Right atrium auricular region (tissue), 2 donors: ENCODE data around the gene WFDC8. TPM values are rescaled to one million over a fixed set of nuclear protein-coding genes. Genes with fewer than 3 reads are reported as not detected.

Experiments used
- DNase-seq: peaks from one replicate; pipeline ENCODE4 v3.0.0-alpha.2; 2019; ENCODE audit warnings: low spot score
- H3K27ac ChIP-seq, 2 donors: fragments of 200-600 bp; sonication (generic); 1 replicate in 1 of 2; 2 replicates in 1 of 2; pipeline ENCODE4 v1.5.1; 2016 to 2019
- H3K27me3 ChIP-seq, 2 donors: fragments of 200-600 bp; sonication (generic); one replicate each; pipeline versions ENCODE4 v1.5.1 to v1.6.0; 2017 to 2019
- H3K36me3 ChIP-seq: fragments of 200-600 bp; sonication (generic); one replicate; pipeline ENCODE4 v1.5.1; 2016
- H3K4me1 ChIP-seq, 2 donors: fragments of 200-600 bp; sonication (generic); one replicate each; pipeline versions ENCODE4 v1.5.1 to v1.6.0; 2017 to 2019
- H3K4me3 ChIP-seq, 2 donors: fragments of 200-600 bp; sonication (generic); 1 replicate in 1 of 2; 2 replicates in 1 of 2; pipeline ENCODE4 v1.5.1; 2017 to 2019; ENCODE audit warnings: mild to moderate bottlenecking in 1 of 2, moderate library complexity in 1 of 2
- H3K9me3 ChIP-seq, 2 donors: fragments of 200-600 bp; sonication (generic); one replicate each; pipeline ENCODE4 v1.5.1; 2019
- total RNA-seq, 2 donors: library from RNA; depleted of rRNA; stranded (reverse); fragments of >200 nt; gene quantifications; one replicate each; pipeline ENCODE4 v1.1.0, GENCODE V29; 2016
- TF ChIP-seq, protein P1 (sequence below), 2 donors: fragments of 200-600 bp; sonication (generic); IDR thresholded peaks; one replicate each; pipeline ENCODE4 v1.5.1; 2019; ENCODE audit warnings: antibody characterized with exemption in 2 of 2

WFDC8 gene
- total RNA-seq: not detected

DNA sequence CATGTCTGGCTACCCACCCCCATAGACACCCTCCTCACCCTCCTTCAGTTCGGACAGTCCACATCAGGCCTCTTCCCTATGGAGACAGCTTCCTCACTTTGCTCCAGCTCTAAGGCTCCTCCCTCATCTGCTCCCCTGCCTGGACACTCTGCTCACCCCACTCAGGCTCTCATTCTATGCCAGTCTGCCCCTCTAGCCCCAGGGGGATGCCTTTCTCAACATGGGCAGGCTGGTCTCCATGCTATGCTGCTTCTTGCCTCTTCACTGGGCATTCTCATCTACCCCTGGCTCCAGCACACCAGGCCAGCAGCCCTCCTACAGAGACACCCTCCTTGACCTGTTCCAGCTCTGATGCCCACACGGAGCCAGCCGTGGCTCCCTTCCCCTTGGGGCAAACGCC, at the start of gene WFDC8:
TSS of gene WFDC8 (minus strand) at position 101 of the 400 bp plus-strand sequence. CDS start at position 64, 37 bp downstream.
- TF ChIP-seq, protein P1, sequence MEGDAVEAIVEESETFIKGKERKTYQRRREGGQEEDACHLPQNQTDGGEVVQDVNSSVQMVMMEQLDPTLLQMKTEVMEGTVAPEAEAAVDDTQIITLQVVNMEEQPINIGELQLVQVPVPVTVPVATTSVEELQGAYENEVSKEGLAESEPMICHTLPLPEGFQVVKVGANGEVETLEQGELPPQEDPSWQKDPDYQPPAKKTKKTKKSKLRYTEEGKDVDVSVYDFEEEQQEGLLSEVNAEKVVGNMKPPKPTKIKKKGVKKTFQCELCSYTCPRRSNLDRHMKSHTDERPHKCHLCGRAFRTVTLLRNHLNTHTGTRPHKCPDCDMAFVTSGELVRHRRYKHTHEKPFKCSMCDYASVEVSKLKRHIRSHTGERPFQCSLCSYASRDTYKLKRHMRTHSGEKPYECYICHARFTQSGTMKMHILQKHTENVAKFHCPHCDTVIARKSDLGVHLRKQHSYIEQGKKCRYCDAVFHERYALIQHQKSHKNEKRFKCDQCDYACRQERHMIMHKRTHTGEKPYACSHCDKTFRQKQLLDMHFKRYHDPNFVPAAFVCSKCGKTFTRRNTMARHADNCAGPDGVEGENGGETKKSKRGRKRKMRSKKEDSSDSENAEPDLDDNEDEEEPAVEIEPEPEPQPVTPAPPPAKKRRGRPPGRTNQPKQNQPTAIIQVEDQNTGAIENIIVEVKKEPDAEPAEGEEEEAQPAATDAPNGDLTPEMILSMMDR (IDR thresholded peaks at IDR 0.05): no peak
- H3K27ac ChIP-seq: no peak within 1 kb of the TSS
- no peaks in the 10 kb centered on the region for H3K9me3 ChIP-seq
- no peak within 1 kb of the TSS for H3K4me3 ChIP-seq
- H3K36me3 ChIP-seq: no peaks in the 10 kb centered on the region
- DNase-seq: no peak
- no peaks in the 10 kb centered on the region for H3K27me3 ChIP-seq
- H3K4me1 ChIP-seq: no peaks in the 10 kb centered on the region

DNA sequence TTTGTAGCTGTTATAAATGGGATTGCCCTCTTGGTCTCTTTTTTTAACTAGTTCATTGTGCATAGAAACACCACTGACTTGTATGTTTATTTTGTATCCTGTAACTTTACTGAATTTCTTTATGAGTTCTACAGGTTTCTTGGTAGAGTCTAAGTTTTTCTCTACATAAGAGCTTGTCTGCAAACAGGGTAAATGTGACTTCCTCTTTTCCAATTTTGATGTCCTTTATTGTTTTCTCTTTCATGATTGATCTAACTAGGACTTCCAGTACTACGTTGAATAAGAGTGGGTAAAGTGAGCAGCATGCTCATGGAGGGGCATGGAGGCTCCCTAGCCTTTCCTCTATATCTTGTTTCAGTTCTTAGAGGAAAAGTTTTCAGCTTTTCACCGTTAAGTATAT, 47.5 kb upstream of the WFDC8 start:
- Histone ChIP-seq H3K9me3 (no peaks in the 10 kb centered on the region), H3K36me3 (no peaks in the 10 kb centered on the region), H3K4me3 (no peak overlapping the region), H3K27me3 (peaks cover 0 to 3% of the 10 kb centered on the region in 2 donors), H3K4me1 (no peaks in the 10 kb centered on the region), H3K27ac (no peak overlapping the region)
- TF ChIP-seq, protein P1 (IDR thresholded peaks at IDR 0.05): no peak
- no peak for DNase-seq

DNA sequence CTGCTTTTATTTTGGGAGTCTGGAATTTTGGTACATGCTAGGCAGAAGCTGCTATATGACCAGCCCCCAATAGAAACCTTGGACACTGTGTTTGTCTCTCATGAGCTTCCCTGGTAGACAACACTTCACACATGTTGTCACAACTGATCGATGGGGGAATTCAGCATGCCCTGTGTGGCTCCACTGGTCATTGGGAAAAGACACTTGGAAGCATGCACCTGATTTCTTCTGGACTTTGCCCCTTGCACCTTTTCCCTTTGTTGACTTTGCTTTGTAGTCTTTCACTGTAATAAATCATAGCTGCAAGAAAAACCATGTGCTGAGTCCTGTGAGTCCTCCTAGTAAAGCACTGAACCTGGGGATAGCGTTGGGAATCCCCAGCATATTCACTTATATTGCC, 42.5 kb upstream of the WFDC8 start:
- H3K36me3 ChIP-seq: no peaks in the 10 kb centered on the region
- H3K9me3 ChIP-seq: no peaks in the 10 kb centered on the region
- no peaks in the 10 kb centered on the region for H3K27me3 ChIP-seq
- TF ChIP-seq, protein P1 (IDR thresholded peaks at IDR 0.05): no peak
- DNase-seq: no peak
- H3K27ac ChIP-seq: no peak overlapping the region
- no peaks in the 10 kb centered on the region for H3K4me1 ChIP-seq
- H3K4me3 ChIP-seq: no peak overlapping the region

DNA sequence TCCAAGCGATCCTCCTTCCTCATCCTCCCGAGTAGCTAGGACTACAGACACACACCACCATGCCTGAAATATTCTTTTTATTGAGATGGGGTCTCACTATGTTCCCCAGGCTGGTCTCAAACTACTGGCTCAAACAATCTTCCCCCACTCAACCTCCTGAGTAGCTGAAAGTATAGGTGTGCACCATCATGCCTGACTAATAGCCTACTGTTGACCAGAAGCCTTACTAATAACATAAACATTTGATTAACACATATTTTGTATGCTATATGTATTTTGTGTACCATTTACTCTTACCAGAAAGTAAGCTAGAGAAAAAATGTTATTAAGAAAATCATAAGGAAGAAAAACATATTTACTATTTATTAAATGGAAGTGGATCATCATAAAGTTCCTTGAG, 38.5 kb upstream of the WFDC8 start:
- no peaks in the 10 kb centered on the region for H3K9me3 ChIP-seq
- no peaks in the 10 kb centered on the region for H3K36me3 ChIP-seq
- no peaks in the 10 kb centered on the region for H3K4me1 ChIP-seq
- H3K4me3 ChIP-seq: no peak overlapping the region
- TF ChIP-seq, protein P1 (IDR thresholded peaks at IDR 0.05): no peak
- no peaks in the 10 kb centered on the region for H3K27me3 ChIP-seq
- no peak overlapping the region for H3K27ac ChIP-seq
- no peak for DNase-seq

DNA sequence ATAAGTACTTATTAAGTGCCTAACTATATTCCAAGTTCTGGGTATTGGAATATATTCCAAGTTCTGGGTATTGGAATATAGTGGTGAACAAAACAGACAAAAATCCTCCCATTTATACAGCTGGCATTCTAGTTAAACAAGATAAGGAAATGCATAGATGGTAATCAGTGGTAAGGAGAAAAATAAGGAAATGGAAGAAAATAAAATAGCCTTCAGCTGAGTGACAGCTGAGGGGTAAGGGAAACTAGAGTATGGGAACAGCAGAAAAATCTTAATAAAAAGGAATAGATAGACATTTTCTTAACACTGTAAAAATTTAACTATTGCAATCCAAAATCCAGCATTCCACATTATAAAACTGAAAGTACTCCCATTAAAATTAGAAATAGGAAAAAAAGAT, 33.2 kb upstream of the WFDC8 start:
- no peak for DNase-seq
- Histone ChIP-seq H3K9me3 (peaks cover 0 to 2% of the 10 kb centered on the region in 2 donors), H3K36me3 (no peaks in the 10 kb centered on the region), H3K4me1 (no peaks in the 10 kb centered on the region), H3K27me3 (no peaks in the 10 kb centered on the region), H3K27ac (no peak overlapping the region), H3K4me3 (no peak overlapping the region)
- TF ChIP-seq, protein P1 (IDR thresholded peaks at IDR 0.05): no peak

DNA sequence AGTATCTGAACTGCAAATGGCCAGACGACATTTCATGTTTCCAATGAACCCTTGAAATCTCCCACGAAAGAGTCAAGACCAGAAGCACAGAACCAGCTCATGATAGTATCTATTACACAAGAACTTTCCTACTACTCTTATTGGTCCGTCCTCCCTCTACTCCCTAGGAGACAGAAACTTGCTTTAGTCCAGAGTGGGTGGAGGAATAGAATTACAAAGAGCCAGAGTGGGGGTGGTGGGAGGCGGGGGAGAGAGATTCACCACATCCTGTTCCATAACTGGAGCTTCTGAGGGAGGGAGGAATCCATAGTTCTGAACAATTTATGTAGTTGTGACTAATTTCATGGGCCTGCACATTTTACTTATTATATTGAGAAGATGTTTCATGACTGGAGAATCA, 32.0 kb upstream of the WFDC8 start:
- no peak for DNase-seq
- H3K27me3 ChIP-seq: no peaks in the 10 kb centered on the region
- no peaks in the 10 kb centered on the region for H3K4me1 ChIP-seq
- H3K4me3 ChIP-seq: no peak overlapping the region
- H3K9me3 ChIP-seq: peaks cover 0 to 12% of the 10 kb centered on the region in 2 donors
- no peak overlapping the region for H3K27ac ChIP-seq
- TF ChIP-seq, protein P1 (IDR thresholded peaks at IDR 0.05): no peak
- H3K36me3 ChIP-seq: no peaks in the 10 kb centered on the region
